ENCODE measurements around the gene EIF4A3.

DNA sequence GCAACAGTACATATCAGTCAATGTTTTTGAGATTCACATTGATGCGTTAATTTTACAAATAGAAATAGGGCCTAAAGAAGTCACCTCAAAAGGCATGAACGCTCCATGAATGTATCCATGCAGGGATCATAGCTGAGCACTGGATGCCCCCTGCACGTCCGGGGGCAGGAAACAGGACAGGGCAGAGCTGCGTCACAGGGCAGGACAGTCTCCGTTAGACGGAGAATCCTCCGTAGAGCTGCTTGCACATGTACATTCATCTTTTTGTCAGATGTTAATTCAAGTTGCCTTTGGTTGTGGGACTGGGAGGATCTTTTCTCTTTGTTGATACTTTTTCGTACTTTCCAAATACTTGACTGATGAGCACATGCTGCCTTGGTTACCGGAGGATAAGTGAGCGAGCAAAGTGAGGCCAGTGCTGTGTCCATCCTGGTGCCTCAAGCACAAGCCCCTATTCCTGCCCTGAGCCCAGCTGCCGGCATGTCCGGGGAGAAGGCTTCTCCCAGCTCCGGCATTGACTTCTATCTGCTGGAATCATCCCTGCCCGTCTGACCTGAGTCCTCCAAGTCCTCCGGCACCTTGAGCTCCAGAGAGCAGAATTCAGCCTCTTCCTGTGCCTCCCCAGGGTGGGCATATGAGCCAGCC lies 30.5 kb downstream of the EIF4A3 start:
- TF ChIP-seq, protein P1, sequence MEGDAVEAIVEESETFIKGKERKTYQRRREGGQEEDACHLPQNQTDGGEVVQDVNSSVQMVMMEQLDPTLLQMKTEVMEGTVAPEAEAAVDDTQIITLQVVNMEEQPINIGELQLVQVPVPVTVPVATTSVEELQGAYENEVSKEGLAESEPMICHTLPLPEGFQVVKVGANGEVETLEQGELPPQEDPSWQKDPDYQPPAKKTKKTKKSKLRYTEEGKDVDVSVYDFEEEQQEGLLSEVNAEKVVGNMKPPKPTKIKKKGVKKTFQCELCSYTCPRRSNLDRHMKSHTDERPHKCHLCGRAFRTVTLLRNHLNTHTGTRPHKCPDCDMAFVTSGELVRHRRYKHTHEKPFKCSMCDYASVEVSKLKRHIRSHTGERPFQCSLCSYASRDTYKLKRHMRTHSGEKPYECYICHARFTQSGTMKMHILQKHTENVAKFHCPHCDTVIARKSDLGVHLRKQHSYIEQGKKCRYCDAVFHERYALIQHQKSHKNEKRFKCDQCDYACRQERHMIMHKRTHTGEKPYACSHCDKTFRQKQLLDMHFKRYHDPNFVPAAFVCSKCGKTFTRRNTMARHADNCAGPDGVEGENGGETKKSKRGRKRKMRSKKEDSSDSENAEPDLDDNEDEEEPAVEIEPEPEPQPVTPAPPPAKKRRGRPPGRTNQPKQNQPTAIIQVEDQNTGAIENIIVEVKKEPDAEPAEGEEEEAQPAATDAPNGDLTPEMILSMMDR (IDR thresholded peaks at IDR 0.05; ENCODE audit: low read length): no peak
- no peak for TF ChIP-seq EZH2 (IDR thresholded peaks at IDR 0.05; ENCODE audit: borderline replicate concordance, low read length)

All from OCI-LY1 (cell line).